ENCODE measurements around the gene MAP4K4.
"Not testable (repeated sequence)": the region's sequence is repeated elsewhere in the genome, so short reads cannot be mapped to it uniquely, and the experiment has no call there.

Gene MAP4K4

DNA sequence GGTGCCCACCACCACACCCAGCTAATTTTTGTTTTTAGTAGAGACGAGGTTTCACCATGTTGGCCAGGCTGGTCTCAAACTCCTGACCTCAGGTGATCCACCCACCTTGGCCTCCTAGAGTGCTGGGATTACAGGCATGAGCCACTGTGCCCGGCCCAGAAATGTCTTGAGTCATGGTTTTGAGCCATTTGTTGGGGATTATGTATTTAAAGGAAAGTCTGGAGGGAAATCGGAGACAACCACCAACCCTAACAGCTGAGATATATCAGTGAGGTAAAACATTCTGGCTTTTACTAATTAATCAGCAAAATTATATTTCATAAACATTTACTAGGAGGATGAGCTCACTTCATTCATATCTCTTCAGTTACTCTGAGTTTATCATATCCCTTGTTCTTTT lies 72.2 kb downstream of the MAP4K4 start:
- DNase-seq: not testable (repeated sequence)

DNA sequence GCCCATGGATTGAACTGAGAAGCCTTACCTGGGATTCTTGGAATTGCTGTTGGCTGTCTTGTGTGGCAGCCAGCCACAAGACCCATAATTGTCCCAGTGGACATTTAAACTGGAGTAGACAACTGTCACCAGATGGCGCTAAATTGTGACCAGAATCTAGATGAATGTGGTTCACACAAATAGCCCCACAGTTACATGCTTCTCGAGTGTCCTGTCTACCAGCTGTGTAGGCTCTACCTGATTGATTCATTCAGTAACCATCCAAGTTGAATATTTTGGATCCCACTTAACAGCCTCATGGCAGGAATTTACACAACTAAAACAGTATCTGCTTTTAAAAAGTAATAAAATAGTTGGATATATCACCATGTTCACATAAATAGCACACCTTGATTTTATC lies 73.2 kb downstream of the MAP4K4 start:
- peak; percentile 59 for DNase-seq

DNA sequence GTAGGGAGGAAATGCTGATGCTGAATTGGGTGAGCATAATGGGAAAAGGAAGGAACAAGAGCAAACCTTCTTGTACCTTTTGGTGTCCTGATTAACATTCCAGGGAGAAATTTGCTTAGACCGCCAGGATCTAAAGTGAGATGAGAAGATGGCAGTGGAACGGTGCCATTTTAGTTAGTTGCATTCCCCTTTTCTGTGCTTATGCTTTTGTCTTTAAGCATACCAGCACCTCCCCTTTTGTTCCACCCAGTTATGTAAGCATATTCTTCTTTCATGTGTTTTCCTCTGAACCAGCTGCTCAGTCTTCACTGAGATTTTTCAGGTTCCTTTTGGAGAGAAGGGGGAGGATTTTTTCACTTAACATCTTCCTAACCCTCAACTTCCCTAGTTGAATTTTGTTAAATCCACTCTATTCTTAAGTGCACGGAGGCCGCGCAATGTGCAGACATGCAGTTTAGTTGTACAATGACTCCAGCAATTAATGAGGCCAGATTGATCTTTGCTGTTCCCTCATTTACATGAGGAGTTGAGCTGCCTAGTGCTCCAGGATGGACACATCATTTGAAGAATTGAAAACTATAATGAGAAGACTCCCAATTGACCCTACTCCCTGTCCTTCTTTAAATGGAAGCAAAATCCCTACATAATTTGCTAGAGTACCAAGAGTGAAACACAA lies 73.9 kb downstream of the MAP4K4 start:
- no peak for DNase-seq

- no peak for DNase-seq
Measured at GRCh38 chr2:101771910-101772321, 74.4 kb downstream of the MAP4K4 start.

DNA sequence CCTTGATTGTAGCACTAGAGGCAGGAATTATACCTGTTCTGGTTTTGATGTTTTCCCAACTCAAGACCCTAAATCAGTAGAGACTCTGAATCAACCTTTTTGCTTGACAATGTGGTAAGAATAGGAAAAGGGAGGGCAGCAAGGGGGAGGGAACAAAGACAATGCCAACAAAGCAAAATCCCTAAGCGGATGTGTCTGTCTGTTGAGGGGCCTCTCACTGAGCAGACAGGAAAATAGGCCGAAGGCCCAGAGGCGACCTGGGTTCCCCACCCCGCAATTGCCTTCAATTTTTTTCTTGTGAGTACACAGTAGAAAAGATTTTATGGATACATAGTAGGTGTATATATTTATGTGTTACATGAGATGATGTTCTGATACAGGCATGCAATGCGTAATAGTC lies 75.6 kb downstream of the MAP4K4 start:
- no peak for DNase-seq

GRCh38 chr2:101773961-101774360 lies 76.5 kb downstream of the MAP4K4 start:
- not testable (repeated sequence) for DNase-seq

DNA sequence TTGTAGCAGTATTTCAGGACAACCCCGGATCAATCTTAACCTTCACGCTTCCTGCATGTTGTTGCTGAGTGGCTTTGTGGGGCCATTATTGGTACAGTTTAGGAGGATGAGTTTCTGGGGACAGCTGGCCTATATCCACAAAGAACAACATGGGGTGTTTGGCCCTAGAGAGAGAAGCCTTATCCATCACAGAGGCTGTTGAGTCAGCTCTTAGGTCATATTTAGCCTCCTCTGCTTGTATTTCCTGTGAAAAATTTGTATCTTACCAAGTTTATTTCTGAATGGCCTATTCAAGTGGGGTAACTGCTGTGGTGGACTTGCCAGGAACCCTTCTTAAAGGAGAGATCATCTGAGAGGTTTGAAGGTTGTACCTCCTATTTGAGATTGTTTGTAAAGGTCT lies 77.6 kb downstream of the MAP4K4 start:
- DNase-seq: no peak

GRCh38 chr2:101775636-101776035 lies 78.1 kb downstream of the MAP4K4 start:
- peak; percentile 12 for DNase-seq

DNA sequence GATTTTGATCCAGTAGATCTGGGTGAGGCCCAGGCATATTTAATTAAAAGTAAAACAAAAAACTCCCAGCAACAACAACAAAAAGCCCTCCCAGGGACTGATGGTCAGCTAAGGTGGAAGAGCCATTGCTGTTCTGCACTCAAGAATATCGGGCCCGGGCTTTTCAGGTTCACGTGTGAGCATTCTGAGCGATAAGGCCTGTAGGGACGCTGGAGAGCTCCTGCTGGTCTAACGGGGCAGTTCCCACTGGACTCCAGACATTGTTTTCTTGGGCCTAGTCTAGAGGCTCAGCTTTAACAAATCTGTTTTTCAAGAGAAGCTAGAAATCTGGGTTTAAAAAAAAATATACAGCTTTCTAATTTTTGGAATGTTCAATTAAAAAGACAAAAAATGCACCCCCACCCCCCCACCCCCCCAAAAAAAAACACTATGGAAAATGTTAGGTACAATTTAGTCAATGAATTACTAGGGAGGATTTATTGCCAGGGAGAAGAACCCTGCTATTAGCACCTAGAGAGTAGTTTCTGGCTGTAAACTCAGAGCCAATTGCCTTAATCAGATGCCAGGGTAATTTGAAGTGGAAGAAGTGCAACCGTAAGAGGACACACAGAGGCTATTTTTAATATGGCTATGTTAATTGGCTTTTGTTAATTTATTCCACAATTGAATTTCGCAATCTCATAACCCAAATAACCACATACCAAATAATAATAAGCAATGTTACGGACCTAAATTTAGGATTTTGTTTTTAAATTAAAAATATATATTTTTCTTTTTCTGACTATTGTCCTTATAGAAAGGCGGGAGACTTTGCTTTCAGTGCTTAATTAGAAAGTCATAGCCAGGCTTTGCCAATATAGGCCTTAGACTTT lies 78.9 kb downstream of the MAP4K4 start:
- no peak for DNase-seq

DNA sequence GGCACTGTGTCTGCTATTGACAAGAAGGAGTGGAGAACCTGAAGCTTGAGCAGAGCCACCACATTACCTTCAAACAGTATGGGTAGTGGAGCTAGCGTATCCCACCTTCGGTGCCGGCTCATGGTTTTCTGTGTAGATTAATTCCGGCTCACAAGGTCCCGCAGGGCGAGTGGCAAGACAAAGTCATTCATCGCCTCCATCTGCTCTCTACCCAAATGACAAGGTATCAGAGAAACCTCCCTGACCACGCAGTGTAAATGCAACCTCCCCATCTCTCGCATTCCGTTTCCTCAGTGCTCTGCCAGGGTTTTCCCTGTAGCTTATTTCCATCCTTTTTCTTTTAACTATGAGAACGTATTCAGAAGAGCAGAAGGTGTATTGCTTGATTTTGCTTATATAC lies 79.8 kb downstream of the MAP4K4 start:
- no peak for DNase-seq

DNA sequence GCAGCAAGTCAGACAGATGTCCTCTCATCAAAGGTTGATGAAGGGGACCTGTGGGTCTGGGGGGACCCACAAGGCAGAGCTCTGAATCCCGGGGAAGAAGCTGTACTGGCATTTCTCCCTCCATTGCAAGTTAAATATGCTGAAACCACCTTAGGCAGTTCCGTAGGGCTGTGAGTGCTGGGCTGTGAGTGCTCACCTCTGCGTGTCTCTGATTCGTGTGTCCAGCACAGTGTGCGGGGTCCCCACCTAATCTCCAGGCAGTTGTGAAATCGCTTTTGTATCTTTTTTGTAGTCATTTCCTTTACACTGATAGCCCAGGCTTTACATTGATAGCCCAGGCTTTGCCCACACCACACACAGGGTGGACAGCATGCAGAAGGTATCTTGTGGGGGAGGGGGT lies 80.6 kb downstream of the MAP4K4 start:
- no peak for DNase-seq

GRCh38 chr2:101779190-101779589 lies 81.7 kb downstream of the MAP4K4 start:
- no peak for DNase-seq

GRCh38 chr2:101779656-101780055 lies 82.1 kb downstream of the MAP4K4 start:
- DNase-seq: no peak

DNA sequence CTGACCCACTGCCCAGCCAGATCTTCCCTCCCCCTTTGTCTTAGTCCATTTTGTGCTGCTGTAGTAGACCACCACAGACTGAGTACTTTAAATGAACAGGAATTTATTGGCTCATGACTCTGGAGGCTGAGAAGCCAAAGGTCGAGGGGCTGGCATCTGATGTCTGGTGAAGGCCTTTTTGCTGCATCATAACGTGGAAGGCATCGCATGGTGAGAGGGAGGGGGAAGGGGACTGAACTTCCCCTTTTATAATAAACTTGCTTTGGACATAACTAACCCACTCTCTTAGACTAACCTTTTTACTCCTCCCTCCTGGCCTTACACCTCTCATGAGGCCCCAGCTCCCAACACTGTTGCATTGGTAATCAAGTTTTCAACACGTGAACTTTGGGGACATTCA lies 83.8 kb downstream of the MAP4K4 start:
- no peak for DNase-seq

DNA sequence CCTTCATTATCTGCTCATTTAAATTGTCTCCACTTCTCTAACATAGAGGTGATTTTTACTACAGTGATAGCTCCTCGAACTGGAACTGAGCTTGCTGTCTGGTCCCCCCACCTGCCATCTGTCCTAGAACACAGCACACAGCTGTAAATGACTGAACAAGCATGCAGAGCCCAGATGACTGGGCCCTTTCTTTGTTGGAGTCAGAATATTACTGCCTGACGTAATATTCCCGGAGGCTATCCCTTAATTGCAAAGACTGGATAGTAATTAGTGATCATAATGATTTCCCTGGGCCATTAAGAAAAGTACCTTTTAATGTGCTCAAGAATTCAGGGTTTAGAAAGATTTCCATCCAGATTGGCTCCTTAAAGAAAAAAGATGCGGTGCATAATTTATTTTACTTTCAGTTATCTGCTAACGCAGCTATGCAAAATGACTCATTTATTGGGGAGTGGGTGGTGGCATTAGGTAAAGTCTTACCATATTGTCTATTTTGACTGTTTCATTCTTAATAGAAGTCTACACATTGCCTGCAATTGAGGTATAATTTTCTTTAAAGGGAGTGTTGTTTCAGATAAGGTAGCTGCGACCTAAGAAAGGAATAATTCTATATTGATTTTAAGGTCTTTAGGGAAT lies 84.4 kb downstream of the MAP4K4 start:
- DNase-seq: peak; percentile 84

DNA sequence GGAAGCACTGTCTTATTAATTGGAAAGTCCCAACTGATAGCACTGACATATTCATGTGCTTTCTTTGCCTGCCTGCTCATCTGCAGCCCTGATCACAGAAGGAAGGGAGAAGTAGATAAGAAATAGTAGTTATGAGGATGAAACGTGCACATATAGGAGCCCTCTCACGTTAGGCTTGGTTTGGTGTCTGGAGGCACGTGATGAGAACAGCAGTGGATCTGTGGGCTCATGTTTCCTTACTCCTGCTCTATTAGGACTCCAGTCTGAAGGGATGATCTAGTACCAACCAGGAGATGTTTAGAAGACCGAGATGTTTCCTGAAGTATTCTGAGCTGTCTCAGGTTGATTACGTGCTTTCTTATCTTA lies 84.9 kb downstream of the MAP4K4 start:
- DNase-seq: no peak

- DNase-seq: no peak
Measured at GRCh38 chr2:101787097-101787496, 89.6 kb downstream of the MAP4K4 start.

GRCh38 chr2:101788565-101788964 lies 91.1 kb downstream of the MAP4K4 start:
- no peak for DNase-seq

GRCh38 chr2:101788995-101789970 lies 91.8 kb downstream of the MAP4K4 start:
- DNase-seq: no peak

DNA sequence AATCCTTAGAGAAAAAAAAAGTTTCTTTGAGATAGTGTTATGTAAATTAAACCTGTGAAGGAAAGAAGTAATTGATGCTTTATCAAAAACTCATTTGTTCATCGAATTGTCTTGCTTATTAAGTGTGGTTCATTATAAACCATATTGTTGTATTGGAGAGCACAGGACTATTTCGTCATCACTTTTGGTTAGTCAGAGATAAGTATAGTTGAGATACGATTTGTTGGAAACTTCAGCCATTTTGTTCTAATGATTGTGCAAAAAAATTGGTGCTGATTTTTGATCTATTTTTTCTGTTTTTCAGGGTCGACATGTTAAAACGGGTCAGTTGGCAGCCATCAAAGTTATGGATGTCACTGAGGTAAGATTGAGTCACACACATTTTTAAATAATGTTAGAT lies 92.9 kb downstream of the MAP4K4 start:
- DNase-seq: no peak

GRCh38 chr2:101790857-101791256 lies 93.3 kb downstream of the MAP4K4 start:
- no peak for DNase-seq

DNA sequence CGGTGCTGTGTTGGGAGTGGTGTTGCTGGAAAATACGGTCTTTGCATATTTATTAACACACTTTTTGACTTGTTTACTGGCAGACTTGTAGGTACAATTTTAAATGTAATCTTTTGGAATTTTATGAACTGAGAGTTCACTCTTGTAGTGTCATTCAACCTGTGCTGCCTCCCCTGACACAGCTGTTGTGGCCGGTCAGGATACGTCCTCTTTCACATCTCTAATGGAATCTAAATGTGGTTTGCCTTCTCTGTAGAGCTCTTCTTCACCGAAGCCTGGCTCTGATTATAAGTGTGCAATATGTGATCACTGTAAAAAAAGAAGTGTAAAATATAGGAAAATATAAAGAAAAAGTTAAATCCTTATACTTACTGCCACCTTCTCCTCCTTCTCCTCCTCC lies 94.7 kb downstream of the MAP4K4 start:
- DNase-seq: no peak

Data from NCI-H146 (cell line).